HFFc6 (cell line): ENCODE measurements around the gene ARHGEF6. TPM values are rescaled to one million over a fixed set of nuclear protein-coding genes. Genes with fewer than 3 reads are reported as not detected.
A peak's percentile ranks its signal among the peaks of the same experiment; 100 is the strongest.

Experiments
- DNase-seq: peaks from one replicate; pipeline ENCODE4 v3.0.0-alpha.2; 2018
- H3K27ac Mint-ChIP-seq: 2 replicates; pipeline ENCODE4 v1.8.0; 2020; ENCODE audit warnings: mild to moderate bottlenecking, mixed read lengths
- H3K27me3 Mint-ChIP-seq: 2 replicates; pipeline ENCODE4 v1.8.0; 2021; ENCODE audit warnings: mild to moderate bottlenecking, moderate library complexity, mixed read lengths; ENCODE audit not compliant: insufficient read depth
- H3K36me3 Mint-ChIP-seq: 2 replicates; pipeline ENCODE4 v1.8.0; 2021; ENCODE audit warnings: low read depth, mixed read lengths
- H3K4me1 Mint-ChIP-seq: 2 replicates; pipeline ENCODE4 v1.8.0; 2020; ENCODE audit warnings: low read depth, mixed read lengths
- H3K4me3 Mint-ChIP-seq: 2 replicates; pipeline ENCODE4 v1.8.0; 2020; ENCODE audit warnings: mild to moderate bottlenecking, moderate library complexity, mixed read lengths
- H3K9me3 Mint-ChIP-seq: 2 replicates; pipeline ENCODE4 v1.8.0; 2020; ENCODE audit warnings: mild to moderate bottlenecking, mixed read lengths
- CTCF ChIP-seq: fragments of 200-600 bp; sonication (generic); IDR thresholded peaks from 2 replicates; pipeline ENCODE4 v1.5.0; 2021; ENCODE audit warnings: antibody characterized with exemption, mild to moderate bottlenecking
- total RNA-seq, 6 experiments: library from RNA; stranded (reverse); fragmentation: NEBNext Ultra II Directional; extraction: Animal tissue kit (Norgen Biotek cat#: 25700); gene quantifications; 2 replicates in 1 of 6; 3 replicates in 5 of 6; pipeline ENCODE4 v1.2.3, GENCODE V29; 2021

The ARHGEF6 gene
- total RNA-seq, 6 experiments from 2014 or later: 2.5 to 5.4 (median 4.9) TPM

- Mint-ChIP-seq H3K4me3 (no peak overlapping the region), H3K27me3 (no peaks in the 10 kb centered on the region)
- no peak for DNase-seq
Observed at GRCh38 chrX:136712650-136713310, 68.0 kb downstream of the ARHGEF6 start.

GRCh38 chrX:136711147-136711546 lies 69.6 kb downstream of the ARHGEF6 start:
- no peak overlapping the region for H3K4me3 Mint-ChIP-seq
- peak; percentile 27 for DNase-seq
- no peaks in the 10 kb centered on the region for H3K36me3 Mint-ChIP-seq
- H3K9me3 Mint-ChIP-seq: no peaks in the 10 kb centered on the region
- peaks cover 11% of the 10 kb centered on the region; the same call in 1 of the 2 replicates for H3K4me1 Mint-ChIP-seq
- peak; percentile 67 for TF ChIP-seq CTCF
- H3K27me3 Mint-ChIP-seq: no peaks in the 10 kb centered on the region
- H3K27ac Mint-ChIP-seq: no peak overlapping the region

More at GRCh38 chrX:136712650-136713310, 68.0 kb downstream of the ARHGEF6 start:
- H3K9me3 Mint-ChIP-seq: no peaks in the 10 kb centered on the region
- peaks cover 11% of the 10 kb centered on the region; the same call in 1 of the 2 replicates for H3K4me1 Mint-ChIP-seq
- no peaks in the 10 kb centered on the region for H3K36me3 Mint-ChIP-seq
- no peak overlapping the region for H3K27ac Mint-ChIP-seq
- no peak for TF ChIP-seq CTCF

GRCh38 chrX:136710325-136710951 lies 70.3 kb downstream of the ARHGEF6 start:
- no peaks in the 10 kb centered on the region for H3K36me3 Mint-ChIP-seq
- no peak overlapping the region for H3K4me3 Mint-ChIP-seq
- DNase-seq: no peak
- peaks cover 11% of the 10 kb centered on the region; the same call in 1 of the 2 replicates for H3K4me1 Mint-ChIP-seq
- TF ChIP-seq CTCF: no peak
- H3K9me3 Mint-ChIP-seq: no peaks in the 10 kb centered on the region
- H3K27ac Mint-ChIP-seq: peak overlapping the region; percentile 6; the same call in 1 of the 2 replicates
- no peaks in the 10 kb centered on the region for H3K27me3 Mint-ChIP-seq

GRCh38 chrX:136708348-136708747 lies 72.4 kb downstream of the ARHGEF6 start:
- peaks cover 11% of the 10 kb centered on the region; the same call in 1 of the 2 replicates for H3K4me1 Mint-ChIP-seq
- no peak overlapping the region for H3K27ac Mint-ChIP-seq
- no peak for DNase-seq
- TF ChIP-seq CTCF: peak; percentile 68
- H3K4me3 Mint-ChIP-seq: no peak overlapping the region
- H3K27me3 Mint-ChIP-seq: no peaks in the 10 kb centered on the region
- no peaks in the 10 kb centered on the region for H3K36me3 Mint-ChIP-seq
- H3K9me3 Mint-ChIP-seq: no peaks in the 10 kb centered on the region

- no peak overlapping the region for H3K4me3 Mint-ChIP-seq
- no peak for TF ChIP-seq CTCF
- H3K27ac Mint-ChIP-seq: no peak overlapping the region
- H3K4me1 Mint-ChIP-seq: peaks cover 7% of the 10 kb centered on the region
- H3K9me3 Mint-ChIP-seq: no peaks in the 10 kb centered on the region
- H3K36me3 Mint-ChIP-seq: no peaks in the 10 kb centered on the region
- no peaks in the 10 kb centered on the region for H3K27me3 Mint-ChIP-seq
- no peak for DNase-seq
Observed at GRCh38 chrX:136697156-136697555, 83.6 kb downstream of the ARHGEF6 start.
